H1 (cell line): Measurements from ENCODE around the gene CYTH1. TPM values are rescaled to one million over a fixed set of nuclear protein-coding genes. Genes with fewer than 3 reads are reported as not detected.

Experiments used
- polyA plus RNA-seq, 7 experiments: library from polyadenylated mRNA; depleted of rRNA in 3 of 7; stranded (reverse) in 5 of 7; unstranded in 2 of 7; fragments of >200 nt in 5 of 7; fragments of 200-250 nt in 2 of 7; gene quantifications; 1 replicate in 5 of 7; 2 replicates in 1 of 7; 4 replicates in 1 of 7; pipeline versions ENCODE4 v1.2.1 to v1.2.3, GENCODE V29; 2011 to 2013; ENCODE audit warnings: missing spikeins in 2 of 7, mixed read lengths in 2 of 7
- small RNA-seq: library from polyadenylated mRNA; stranded (forward); fragments of <200 nt; extraction: miRNeasy Mini kit (QIAGEN cat#:217004); gene quantifications from one replicate; pipeline ENCODE3, GENCODE V24; 2013; ENCODE audit not compliant: insufficient read depth
- total RNA-seq: library from RNA; stranded (reverse); fragmentation: NEBNext Ultra II Directional; extraction: Animal tissue kit (Norgen Biotek cat#: 25700); gene quantifications from 2 replicates; pipeline ENCODE4 v1.2.1, GENCODE V29; 2021

Gene CYTH1
- total and polyA plus RNA-seq, 2 of the 8 experiments (the other 6 are each of a cell fraction or from before 2014, with no cell fraction given): 12.8 to 14.8 TPM

Small RNA genes lying within 50 kb of the gene (small RNA-seq; reads per million reads assigned to genes)
- not detected for gene RNU6-638P

Other genes with a start within 250 kb of the CYTH1 start
- gene DNAH17, start 204.9 kb downstream of the CYTH1 start, total RNA-seq: 0.67 and 1.1 TPM in 2 replicates
- gene DNAH17, start 204.9 kb downstream of the CYTH1 start, polyA plus RNA-seq (2011; rRNA removed): 0.14 and 0.19 TPM in 2 replicates
- gene USP36, start 58.5 kb upstream of the CYTH1 start, total RNA-seq: 65.8 and 67.7 TPM in 2 replicates
- 40.7 and 44.8 TPM in 2 replicates for gene USP36, start 58.5 kb upstream of the CYTH1 start, polyA plus RNA-seq (2011; rRNA removed)
- gene CEP295NL, start 120.9 kb upstream of the CYTH1 start, total RNA-seq: 1.4 and 2.0 TPM in 2 replicates
- gene CEP295NL, start 120.9 kb upstream of the CYTH1 start, polyA plus RNA-seq (2011; rRNA removed): 0.05 and 0.06 TPM in 2 replicates
- gene TIMP2, start 143.1 kb upstream of the CYTH1 start, total RNA-seq: 42.7 and 43.3 TPM in 2 replicates
- gene TIMP2, start 143.1 kb upstream of the CYTH1 start, polyA plus RNA-seq (2011; rRNA removed): 18.2 and 21.5 TPM in 2 replicates
- gene LGALS3BP, start 197.7 kb upstream of the CYTH1 start, total RNA-seq: 53.8 and 56.1 TPM in 2 replicates
- gene LGALS3BP, start 197.7 kb upstream of the CYTH1 start, polyA plus RNA-seq (2011; rRNA removed): 61.6 and 87.5 TPM in 2 replicates
- gene CANT1, start 227.5 kb upstream of the CYTH1 start, total RNA-seq: 30.7 and 32.6 TPM in 2 replicates
- 23.0 and 28.3 TPM in 2 replicates for gene CANT1, start 227.5 kb upstream of the CYTH1 start, polyA plus RNA-seq (2011; rRNA removed)
- 2.5 and 3.5 TPM in 2 replicates for gene C1QTNF1, start 241.9 kb upstream of the CYTH1 start, total RNA-seq
- 1.5 and 2.1 TPM in 2 replicates for gene C1QTNF1, start 241.9 kb upstream of the CYTH1 start, polyA plus RNA-seq (2011; rRNA removed)